ENCODE results near the gene BBS2.

Gene BBS2, protein sequence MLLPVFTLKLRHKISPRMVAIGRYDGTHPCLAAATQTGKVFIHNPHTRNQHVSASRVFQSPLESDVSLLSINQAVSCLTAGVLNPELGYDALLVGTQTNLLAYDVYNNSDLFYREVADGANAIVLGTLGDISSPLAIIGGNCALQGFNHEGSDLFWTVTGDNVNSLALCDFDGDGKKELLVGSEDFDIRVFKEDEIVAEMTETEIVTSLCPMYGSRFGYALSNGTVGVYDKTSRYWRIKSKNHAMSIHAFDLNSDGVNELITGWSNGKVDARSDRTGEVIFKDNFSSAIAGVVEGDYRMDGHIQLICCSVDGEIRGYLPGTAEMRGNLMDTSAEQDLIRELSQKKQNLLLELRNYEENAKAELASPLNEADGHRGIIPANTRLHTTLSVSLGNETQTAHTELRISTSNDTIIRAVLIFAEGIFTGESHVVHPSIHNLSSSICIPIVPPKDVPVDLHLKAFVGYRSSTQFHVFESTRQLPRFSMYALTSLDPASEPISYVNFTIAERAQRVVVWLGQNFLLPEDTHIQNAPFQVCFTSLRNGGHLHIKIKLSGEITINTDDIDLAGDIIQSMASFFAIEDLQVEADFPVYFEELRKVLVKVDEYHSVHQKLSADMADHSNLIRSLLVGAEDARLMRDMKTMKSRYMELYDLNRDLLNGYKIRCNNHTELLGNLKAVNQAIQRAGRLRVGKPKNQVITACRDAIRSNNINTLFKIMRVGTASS

GRCh38 chr16:56519459-56520250 is at the start of gene BBS2:
BBS2 (minus strand) TSS chr16:56520024; CDS start chr16:56519862, 162 bp downstream.
- peak; percentile 87 for DNase-seq (ENCODE audit: low read depth)

- no peak for DNase-seq (ENCODE audit: low read depth)
Measured at GRCh38 chr16:56564793-56565477, 45.1 kb upstream of the BBS2 start, which contains the start of gene MT4. MT4 (plus strand) TSS chr16:56565073; CDS start chr16:56565129, 56 bp downstream.

GRCh38 chr16:56561126-56561525 is 41.3 kb upstream of the BBS2 start:
- DNase-seq (ENCODE audit: low read depth), result no peak

GRCh38 chr16:56560447-56560846 is 40.6 kb upstream of the BBS2 start:
- DNase-seq (ENCODE audit: low read depth), result no peak

GRCh38 chr16:56559109-56559508 is 39.3 kb upstream of the BBS2 start:
- DNase-seq (ENCODE audit: low read depth), result no peak

DNA sequence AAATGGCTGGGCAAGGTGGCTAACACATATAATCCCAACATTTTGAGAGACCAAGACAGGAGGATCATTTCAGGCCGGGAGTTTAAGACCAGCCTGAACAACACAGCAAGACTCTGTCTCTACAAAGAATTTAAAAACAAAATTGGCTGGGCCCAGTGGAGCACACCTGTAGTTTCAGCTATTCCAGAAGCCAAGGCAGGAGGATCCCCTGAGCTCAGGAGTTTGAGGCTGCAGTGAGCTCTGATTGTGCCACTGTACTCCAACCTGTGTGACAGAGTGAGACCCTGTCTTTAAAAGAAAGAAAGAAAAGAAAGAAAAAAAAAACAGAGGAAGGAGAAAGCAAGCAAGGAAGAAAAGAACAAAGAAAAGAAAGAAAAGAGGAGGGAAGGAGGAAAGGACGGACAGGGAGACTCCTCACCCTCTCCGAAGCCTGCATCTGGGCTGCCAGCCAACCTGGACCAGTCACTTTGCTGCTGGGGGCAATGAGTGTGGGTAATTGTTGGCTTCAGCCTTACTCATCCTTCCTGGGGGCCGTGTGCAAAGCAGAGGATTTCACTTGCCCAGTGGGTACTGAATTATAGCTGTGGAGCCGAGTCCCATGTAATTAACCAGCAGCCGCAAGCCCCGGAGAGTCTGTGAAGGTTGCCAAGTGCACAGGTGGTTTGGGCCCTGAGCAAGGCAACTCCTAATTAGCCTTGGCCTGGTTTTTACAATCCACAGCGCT is 38.4 kb upstream of the BBS2 start:
- no peak for DNase-seq (ENCODE audit: low read depth)

DNA sequence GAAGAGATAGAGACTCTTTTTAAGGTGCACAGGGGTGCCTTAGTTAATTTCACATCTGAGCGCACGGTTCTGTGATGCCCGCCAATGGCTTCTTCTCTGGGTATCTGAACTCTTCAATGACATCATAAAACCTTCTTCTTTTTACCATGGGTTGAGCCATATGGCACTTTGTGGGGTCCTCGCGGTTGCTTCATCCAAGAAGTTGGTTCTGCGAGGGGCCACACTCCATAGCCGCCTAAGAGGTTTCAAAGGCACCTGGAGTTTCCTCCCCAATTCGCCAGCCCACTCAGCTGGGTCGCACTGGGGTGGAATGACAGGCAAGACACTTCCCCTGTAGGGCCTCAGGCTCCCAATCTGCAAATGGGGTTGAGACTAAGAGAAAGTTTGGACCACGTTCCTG is 34.6 kb upstream of the BBS2 start:
- no peak for DNase-seq (ENCODE audit: low read depth)

GRCh38 chr16:56551796-56552738 is 32.2 kb upstream of the BBS2 start:
- no peak for DNase-seq (ENCODE audit: low read depth)

- no peak for DNase-seq (ENCODE audit: low read depth)
Measured at GRCh38 chr16:56549744-56550385, 30.0 kb upstream of the BBS2 start.

- no peak for DNase-seq (ENCODE audit: low read depth)
Measured at GRCh38 chr16:56549161-56549560, 29.3 kb upstream of the BBS2 start.

DNA sequence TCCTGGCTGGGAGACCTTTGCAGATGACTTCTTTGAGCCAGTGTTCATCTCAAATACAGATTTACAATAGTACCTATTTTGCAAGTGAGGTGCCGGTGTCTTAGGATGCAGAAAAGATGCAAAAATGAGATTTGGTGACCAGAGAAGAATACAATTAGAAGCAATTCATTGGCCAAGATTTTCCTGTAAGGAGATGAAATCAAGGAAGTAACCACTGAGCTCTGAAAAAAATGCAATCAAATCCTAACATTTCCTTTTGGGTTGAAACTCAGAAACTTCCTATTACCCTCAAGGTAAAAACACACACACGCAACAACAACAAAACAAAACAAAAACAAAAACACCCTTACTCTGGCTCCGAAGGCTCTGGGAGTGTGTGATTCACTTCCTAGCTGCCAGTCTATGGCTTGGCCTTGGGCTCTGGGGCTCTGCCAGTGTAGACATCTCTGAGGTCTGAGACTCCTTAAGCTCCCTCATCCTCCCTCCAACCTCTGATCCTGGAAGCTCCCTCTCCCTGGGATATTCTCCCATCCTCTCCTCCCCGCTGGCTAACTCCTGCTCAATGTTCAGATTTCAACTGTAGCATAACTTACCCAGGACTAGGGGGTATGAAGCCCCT is 28.2 kb upstream of the BBS2 start:
- DNase-seq (ENCODE audit: low read depth), result no peak

GRCh38 chr16:56547120-56547948 is 27.5 kb upstream of the BBS2 start:
- DNase-seq (ENCODE audit: low read depth), result no peak

DNA sequence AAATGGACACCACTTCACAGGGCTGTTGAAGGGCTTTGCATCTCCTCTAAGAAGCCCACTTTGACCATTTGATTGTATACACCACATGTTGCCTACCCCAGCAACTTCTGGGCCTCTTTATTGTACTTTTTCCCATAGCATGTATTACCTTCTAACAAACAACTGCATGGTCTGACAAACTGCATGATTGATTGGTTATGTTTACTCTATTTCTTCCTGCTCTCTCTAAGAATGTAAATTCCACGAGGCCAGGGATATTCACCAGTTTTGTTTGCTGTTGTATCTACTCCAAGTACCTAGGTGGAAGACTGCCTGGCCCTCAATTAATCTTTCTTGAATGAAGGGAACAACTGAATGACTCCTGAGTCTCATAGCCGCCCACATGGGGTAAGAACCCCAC is 22.2 kb upstream of the BBS2 start:
- DNase-seq (ENCODE audit: low read depth), result no peak

- no peak for DNase-seq (ENCODE audit: low read depth)
Measured at GRCh38 chr16:56539656-56540055, 19.8 kb upstream of the BBS2 start.

GRCh38 chr16:56538331-56538730 is 18.5 kb upstream of the BBS2 start:
- no peak for DNase-seq (ENCODE audit: low read depth)

GRCh38 chr16:56534847-56535383 is 15.1 kb upstream of the BBS2 start:
- DNase-seq (ENCODE audit: low read depth), result no peak

- no peak for DNase-seq (ENCODE audit: low read depth)
Measured at GRCh38 chr16:56532714-56533113, 12.9 kb upstream of the BBS2 start.

DNA sequence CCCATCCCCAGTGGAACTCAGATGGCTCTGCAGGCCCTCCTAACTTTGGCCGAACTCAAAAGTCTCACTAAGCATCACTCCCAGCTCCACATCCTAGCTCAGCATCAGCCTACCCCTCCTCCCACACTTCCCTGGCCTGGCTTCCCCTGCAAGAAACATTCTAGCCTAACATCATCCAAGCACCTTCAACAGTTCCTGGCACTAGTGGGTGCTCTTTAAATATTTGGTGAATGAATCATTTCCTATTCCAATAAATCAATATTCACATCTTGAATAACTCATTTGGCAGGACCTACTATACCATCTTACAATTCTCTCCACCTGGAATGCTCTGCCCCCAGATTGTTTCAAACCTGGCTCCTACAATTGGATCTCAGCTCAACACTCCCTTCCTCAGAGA is 11.0 kb upstream of the BBS2 start:
- DNase-seq (ENCODE audit: low read depth), result no peak

Data from activated T-helper 9 cell treated with anti-CD3 and anti-CD28 coated beads, Interleukin-2, amount 50 U/mL, for 16 hours (primary cell).